Measurements from ENCODE around the gene ZG16. TPM values are rescaled to one million over a fixed set of nuclear protein-coding genes. Genes with fewer than 3 reads are reported as not detected.

Gene ZG16
- total and polyA plus RNA-seq, 2 of the 8 experiments (the other 6 are each of a cell fraction or from before 2014, with no cell fraction given) = not detected

- TF ChIP-seq EZH2 (IDR thresholded peaks at IDR 0.05; ENCODE audit: low read depth, low read length, severe bottlenecking) = no peak
- no peak for TF ChIP-seq FOSL1 (IDR thresholded peaks at IDR 0.05; ENCODE audit: insufficient read depth, low read depth, low read length)
- TF ChIP-seq, protein P1, sequence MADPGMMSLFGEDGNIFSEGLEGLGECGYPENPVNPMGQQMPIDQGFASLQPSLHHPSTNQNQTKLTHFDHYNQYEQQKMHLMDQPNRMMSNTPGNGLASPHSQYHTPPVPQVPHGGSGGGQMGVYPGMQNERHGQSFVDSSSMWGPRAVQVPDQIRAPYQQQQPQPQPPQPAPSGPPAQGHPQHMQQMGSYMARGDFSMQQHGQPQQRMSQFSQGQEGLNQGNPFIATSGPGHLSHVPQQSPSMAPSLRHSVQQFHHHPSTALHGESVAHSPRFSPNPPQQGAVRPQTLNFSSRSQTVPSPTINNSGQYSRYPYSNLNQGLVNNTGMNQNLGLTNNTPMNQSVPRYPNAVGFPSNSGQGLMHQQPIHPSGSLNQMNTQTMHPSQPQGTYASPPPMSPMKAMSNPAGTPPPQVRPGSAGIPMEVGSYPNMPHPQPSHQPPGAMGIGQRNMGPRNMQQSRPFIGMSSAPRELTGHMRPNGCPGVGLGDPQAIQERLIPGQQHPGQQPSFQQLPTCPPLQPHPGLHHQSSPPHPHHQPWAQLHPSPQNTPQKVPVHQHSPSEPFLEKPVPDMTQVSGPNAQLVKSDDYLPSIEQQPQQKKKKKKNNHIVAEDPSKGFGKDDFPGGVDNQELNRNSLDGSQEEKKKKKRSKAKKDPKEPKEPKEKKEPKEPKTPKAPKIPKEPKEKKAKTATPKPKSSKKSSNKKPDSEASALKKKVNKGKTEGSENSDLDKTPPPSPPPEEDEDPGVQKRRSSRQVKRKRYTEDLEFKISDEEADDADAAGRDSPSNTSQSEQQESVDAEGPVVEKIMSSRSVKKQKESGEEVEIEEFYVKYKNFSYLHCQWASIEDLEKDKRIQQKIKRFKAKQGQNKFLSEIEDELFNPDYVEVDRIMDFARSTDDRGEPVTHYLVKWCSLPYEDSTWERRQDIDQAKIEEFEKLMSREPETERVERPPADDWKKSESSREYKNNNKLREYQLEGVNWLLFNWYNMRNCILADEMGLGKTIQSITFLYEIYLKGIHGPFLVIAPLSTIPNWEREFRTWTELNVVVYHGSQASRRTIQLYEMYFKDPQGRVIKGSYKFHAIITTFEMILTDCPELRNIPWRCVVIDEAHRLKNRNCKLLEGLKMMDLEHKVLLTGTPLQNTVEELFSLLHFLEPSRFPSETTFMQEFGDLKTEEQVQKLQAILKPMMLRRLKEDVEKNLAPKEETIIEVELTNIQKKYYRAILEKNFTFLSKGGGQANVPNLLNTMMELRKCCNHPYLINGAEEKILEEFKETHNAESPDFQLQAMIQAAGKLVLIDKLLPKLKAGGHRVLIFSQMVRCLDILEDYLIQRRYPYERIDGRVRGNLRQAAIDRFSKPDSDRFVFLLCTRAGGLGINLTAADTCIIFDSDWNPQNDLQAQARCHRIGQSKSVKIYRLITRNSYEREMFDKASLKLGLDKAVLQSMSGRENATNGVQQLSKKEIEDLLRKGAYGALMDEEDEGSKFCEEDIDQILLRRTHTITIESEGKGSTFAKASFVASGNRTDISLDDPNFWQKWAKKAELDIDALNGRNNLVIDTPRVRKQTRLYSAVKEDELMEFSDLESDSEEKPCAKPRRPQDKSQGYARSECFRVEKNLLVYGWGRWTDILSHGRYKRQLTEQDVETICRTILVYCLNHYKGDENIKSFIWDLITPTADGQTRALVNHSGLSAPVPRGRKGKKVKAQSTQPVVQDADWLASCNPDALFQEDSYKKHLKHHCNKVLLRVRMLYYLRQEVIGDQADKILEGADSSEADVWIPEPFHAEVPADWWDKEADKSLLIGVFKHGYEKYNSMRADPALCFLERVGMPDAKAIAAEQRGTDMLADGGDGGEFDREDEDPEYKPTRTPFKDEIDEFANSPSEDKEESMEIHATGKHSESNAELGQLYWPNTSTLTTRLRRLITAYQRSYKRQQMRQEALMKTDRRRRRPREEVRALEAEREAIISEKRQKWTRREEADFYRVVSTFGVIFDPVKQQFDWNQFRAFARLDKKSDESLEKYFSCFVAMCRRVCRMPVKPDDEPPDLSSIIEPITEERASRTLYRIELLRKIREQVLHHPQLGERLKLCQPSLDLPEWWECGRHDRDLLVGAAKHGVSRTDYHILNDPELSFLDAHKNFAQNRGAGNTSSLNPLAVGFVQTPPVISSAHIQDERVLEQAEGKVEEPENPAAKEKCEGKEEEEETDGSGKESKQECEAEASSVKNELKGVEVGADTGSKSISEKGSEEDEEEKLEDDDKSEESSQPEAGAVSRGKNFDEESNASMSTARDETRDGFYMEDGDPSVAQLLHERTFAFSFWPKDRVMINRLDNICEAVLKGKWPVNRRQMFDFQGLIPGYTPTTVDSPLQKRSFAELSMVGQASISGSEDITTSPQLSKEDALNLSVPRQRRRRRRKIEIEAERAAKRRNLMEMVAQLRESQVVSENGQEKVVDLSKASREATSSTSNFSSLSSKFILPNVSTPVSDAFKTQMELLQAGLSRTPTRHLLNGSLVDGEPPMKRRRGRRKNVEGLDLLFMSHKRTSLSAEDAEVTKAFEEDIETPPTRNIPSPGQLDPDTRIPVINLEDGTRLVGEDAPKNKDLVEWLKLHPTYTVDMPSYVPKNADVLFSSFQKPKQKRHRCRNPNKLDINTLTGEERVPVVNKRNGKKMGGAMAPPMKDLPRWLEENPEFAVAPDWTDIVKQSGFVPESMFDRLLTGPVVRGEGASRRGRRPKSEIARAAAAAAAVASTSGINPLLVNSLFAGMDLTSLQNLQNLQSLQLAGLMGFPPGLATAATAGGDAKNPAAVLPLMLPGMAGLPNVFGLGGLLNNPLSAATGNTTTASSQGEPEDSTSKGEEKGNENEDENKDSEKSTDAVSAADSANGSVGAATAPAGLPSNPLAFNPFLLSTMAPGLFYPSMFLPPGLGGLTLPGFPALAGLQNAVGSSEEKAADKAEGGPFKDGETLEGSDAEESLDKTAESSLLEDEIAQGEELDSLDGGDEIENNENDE (IDR thresholded peaks at IDR 0.05; ENCODE audit: insufficient replicate concordance, low read length) = no peak
- TF ChIP-seq BACH1 (IDR thresholded peaks at IDR 0.05; ENCODE audit: low read length) = no peak
- TF ChIP-seq NRF1 (IDR thresholded peaks at IDR 0.05; ENCODE audit: low read depth, low read length) = no peak
- no peak for TF ChIP-seq RFX5 (IDR thresholded peaks at IDR 0.05; ENCODE audit: borderline replicate concordance, low read depth, low read length)
- no peak for TF ChIP-seq GTF2F1 (IDR thresholded peaks at IDR 0.05; ENCODE audit: borderline replicate concordance, low read depth, low read length)
These were observed 11.5 kb upstream of the ZG16 start (continued) for GRCh38 chr16:29766571-29766970.
